HG02884 (cell line): ENCODE measurements around the gene FGFRL1.

ENCODE experiments used
- ATAC-seq: cut with Tn5 transposase; IDR thresholded peaks from one replicate; pipeline ENCODE4 v1.9.1; 2021; ENCODE audit warnings: mild to moderate bottlenecking, moderate library complexity; ENCODE audit not compliant: unreplicated experiment

Gene FGFRL1

DNA sequence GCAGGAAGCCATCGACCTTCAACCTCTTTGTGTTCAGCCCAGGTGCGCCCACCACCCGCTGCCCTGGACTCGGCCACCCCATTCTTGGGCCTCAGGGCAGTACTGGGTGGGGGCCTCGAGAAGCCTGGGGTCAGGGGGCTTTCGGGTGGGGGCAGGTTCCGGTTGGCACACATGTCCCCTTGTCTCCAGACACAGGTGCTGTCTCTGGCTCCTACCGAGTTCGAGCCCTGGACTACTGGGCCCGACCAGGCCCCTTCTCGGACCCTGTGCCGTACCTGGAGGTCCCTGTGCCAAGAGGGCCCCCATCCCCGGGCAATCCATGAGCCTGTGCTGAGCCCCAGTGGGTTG, 7.4 kb upstream of the FGFRL1 start:
- no peak for ATAC-seq

DNA sequence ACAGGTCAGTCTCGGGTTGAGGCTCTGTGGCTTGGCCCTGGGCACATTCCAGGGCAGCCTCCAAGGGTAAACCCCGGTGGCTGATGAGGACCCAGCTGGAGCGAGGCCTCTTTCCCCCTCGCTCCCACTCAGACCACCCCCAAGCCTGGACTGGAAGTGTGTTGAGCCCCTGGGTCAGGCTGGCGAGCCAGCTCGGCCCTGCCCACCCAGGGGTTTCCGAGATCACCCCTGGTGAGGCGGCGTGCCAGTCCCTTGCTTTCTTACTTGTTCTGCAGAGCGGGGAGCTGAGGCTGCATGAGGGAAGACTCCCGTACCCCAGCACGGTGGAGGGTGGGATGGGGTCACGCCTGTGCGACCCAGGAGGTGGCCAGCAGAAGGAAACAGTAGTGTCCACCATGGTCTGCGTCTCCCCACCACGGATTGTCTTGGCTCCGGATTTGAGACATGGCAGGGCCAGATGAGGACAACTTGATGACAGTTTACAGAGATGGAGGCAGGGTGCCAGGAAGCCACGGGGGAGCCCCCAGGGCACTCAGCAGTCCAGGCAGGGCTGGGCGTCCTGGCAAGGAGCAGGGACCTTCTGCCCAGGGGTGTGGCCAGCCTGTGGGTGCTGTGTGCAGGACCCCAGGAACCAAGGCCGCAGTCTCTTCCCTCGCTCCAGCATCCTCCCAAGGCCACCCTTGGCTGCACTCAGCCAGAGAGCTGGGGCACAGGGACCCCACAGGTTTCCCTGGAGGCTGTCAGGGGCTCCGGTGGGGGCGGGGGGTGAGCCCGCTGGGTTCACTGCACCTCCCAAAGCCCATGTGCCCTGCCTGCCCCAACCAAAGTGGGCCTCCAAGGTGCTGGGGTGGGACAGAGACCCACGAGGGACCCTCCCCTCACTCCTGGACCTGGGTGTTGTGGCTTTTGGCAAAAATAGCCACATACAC, 6.6 kb upstream of the FGFRL1 start:
- ATAC-seq: no peak

DNA sequence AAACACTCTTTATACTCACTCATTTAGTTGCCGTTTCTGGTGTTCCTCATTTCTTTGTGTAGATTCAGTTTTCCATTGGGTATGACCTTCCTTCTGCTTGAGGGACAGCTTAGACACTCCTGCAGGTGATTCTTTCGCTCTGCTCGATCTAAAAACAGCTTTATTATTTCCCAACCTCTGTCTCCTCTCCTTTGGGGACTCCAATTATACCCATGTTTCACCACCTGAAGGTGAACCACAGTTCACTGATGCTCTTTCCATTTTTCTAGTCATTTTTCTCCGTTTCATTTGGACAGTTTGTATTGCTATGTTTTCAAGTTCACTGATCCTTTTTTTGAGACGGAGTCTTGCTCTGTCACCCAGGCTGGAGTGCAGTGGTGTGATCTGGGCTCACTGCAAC, 4.6 kb upstream of the FGFRL1 start:
- no peak for ATAC-seq

DNA sequence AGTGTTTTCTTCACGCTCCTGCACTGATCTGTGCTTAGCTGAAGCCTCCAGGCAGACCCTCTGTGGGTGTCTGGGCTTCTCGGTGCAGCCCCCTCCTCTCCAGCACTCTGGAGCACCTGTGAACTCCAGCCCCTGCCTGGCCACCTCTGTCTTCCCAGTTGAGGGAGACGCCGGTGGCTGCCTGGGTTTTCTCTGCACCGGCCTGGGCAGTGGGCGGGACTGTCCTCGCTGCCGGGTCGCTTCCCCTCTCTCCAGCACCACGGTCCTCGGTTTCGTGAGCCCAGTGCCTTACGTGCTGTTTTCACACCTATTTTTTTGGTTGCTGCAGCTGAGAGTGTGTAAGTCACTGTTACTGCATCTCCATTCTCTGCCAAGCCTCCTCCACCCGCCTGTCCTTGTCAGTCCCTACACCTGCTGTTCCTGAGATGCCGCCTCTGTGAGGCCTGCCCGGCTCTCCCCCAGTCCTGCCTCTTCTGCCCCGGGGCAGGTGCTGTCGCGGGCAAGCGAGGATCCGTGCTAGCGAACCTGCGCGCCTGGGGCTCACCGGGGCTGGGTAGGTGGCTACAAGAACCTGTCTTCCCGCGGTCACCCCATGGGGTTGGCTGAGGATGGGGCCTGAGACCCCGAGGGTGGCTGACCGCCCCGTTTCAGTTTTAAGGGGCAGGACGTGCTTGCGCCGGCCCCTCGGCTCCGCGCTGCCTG, 2.4 kb upstream of the FGFRL1 start:
- ATAC-seq: no peak

DNA sequence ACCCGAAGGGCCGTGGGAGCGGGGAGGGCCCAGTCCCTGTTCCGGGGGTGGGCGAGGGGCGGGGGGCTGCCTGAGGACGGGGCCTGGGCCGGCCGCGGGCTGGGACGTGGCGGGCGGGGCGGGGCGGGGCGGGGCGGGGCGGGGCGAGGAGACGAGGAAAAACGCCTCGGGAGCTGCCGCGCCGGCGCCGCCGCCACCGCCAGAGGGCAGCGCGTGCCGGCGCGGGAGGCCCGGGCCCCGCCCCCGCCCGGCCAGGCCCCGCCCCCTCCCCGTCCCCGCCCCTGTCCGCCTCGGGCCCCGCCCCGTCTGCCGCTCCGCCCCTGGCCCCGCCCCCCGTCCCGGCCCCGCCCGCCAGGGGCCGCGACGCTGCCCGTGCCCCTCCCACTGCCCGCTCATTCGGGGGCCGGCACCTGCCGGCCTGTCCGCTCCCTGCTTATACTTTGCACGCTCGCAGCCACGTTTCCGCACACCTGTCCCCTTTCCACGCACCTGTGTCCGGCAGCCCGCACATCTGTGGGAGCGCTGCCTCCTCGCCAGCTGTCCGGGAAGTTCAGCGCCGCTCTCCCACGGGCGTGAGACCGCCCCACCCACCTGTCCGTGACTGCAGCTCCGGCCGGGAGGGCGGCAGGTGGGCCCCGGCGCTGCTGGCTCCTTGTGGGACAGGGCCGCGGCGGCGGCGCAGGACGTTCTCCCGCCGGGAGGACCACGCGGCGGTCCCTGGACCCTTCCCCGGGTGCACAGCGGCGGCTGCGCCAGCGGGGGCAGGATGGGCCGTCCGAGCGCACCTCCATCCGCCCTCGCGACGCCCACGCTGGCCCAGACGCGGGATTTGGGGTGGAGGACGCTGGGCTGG, 1.7 kb upstream of the FGFRL1 start:
- no peak for ATAC-seq

DNA sequence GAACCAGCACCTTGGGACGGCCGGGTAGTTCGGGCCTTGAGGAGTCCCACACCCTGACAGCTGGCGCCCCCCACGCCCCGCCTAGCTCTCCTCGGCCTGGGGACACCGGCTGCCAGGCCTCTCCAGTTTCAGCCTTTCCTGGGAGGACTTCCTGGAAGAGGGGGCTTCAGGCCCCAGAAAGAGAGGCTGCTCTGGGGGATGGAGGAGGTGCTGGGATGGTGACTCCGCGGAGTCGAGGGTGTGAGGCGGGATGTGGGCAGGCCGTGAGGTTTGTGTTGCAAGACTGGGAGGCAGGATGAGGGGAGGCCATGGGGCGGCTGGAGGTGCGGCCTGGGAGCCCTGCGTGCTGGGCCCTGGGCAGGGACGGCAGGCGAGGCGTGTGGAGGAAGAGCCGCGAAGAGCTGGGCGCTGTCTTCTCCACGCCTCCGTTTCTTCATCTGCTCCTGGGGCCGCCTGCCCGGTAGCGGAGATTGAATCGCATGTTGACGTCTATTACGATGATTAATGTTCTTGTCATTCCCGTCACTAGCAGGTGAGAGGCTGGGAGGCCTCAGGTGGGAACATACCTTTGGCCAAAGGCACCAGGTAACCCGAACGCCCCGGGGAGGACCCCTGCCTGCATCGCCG, 918 bp upstream of the FGFRL1 start:
- ATAC-seq: no peak

DNA sequence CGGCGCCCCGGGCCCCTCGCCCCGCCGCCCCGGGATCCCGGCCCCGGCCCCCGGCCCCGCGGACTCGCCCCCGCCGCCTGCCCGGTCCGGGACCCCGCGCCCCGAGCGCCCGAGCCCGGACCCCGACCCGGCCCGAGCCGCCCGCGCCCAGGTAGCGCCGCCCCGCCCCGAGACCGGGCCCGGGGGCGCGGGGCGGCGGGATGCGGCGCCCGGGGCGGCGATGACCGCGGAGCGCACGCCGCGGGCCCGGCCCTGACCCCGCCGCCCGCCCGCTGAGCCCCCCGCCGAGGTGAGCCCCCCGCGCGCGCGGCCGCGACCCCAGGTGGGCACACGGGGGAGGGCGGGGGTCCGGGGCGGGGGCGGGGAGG, 224 bp downstream of the FGFRL1 start:
- no peak for ATAC-seq

DNA sequence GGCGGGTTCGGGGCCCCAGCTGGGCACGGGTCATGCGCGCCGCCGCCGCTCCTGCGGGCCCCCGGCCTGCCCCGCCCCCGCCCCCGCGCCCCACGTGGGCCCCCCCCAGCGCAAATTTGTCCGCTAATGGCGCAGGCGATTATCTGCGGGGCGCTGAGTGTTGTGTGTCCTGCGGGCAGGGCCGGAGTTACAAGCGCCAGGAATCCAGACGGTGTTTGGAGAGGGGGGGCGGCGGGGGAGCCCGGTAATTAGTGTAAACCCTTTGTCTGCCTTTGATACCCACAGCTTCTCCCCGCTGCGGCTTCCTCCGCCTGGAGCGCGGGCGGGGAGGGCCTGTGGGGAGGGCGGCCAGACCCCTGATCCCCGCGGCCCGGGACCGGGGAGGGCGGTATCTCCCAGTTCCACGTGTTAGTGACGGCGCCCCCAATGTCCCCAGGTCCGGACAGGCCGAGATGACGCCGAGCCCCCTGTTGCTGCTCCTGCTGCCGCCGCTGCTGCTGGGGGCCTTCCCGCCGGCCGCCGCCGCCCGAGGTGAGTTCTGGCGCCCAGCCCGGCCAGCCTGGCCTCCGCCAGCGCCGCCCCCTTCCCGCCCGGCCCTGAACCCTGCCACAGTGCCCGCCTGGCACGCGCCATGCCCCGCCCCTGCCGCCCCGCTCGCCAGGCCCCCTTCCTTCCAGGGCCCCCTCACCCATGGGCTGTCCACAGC, 761 bp downstream of the FGFRL1 start:
- no peak for ATAC-seq

DNA sequence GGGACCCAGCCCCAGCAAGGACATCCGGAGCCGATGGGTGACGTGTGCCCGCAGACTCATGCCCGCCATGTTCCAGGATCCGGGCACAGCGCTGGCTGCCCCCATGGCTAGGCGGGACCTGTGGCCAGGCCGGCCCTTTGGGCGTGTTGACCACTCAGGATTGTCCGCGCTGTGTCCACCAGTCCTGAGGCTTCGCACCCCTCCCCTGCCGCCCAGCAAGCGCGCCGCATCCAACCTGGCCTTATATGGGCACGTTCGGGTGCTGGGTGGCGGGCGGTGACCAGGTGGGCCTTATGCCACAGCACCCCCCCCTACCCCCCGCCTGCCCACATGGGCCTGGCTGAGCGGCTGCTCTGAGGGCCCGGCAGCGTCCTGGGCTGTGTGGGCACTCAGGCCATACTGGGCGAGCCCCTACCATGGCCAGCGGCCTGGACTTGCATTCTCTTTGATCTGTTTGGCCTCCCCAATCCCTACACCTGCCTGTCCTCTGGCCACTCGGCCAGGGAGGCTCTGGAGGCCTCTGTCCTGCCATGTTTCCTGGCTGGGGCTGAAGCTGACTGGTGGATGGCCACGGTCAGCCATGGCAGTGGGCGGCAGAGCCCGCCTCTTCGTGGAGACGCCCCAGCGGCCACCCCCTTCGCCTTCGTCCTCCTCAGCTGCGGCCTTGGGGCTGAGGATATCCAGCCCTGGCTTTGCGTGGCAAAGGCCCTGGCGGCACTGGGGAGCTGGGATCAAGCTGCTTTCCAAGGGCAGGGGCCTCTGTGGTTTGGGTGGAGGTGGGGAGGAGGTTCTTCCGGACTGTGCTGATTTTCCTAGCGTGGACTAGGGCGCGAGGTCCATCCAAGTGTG, 2.0 kb downstream of the FGFRL1 start:
- no peak for ATAC-seq

DNA sequence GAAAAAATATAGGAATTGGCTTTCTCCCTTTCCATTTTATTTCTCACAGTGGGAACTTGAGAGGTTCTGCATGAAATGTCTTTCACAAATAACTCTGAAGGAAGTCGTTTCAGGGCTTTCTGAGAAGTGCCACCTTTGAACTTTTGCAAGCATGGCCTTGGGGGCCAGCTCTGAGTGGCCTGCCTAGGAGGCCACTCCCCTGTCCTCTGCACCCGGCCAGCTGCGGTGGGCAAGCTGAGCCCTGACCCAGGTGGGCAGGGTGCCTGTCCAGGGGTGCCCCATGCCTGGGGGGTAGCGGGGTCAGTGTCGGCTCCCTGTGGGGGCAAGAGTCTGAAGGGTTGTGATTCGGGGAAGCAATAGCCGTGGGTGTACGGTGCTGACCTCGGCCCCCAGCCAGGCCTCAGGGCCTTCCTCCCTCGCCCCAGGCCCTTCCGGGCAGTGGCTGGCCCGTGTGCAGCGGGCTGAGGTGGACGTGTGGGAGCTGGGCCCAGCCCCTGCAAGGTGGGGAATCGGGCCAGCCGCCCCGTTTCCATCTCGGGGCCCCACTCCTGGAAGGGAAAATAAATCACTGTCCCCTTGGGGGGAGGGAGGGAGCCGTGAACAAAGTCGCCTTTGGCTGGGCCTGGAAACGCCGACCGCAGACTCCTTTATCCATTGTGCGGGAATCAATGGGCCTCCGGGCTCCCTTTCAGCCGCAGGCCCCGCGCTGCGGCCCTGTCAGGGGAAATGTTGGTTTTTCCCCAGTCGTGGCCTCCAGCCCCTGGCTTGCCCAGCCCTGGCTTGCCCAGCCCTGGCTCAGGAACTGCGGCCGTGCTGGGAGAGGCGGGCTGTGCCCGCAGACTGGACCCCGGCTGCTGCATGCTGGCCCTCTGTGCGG, 3.1 kb downstream of the FGFRL1 start:
- no peak for ATAC-seq

DNA sequence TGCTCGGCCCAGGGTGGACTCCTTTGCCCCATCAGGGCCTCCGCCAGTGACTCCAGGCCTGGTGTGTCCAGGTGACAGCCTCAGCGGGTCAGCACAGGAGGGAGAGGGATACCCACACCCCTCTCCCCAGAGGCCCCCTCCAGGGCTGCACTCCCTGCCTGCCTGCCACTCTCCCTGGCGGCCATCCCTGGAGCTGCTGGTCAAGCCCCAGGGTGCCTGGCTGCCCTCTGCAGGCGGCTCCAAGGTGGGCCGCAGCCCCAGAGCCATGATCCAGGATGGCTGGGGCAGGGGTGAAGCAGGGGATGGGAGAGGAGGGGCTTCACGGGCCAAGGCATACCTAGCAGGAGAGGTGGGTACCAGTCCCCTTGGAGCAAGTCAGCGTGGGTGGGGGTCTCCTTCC, 3.8 kb downstream of the FGFRL1 start:
- ATAC-seq: no peak

DNA sequence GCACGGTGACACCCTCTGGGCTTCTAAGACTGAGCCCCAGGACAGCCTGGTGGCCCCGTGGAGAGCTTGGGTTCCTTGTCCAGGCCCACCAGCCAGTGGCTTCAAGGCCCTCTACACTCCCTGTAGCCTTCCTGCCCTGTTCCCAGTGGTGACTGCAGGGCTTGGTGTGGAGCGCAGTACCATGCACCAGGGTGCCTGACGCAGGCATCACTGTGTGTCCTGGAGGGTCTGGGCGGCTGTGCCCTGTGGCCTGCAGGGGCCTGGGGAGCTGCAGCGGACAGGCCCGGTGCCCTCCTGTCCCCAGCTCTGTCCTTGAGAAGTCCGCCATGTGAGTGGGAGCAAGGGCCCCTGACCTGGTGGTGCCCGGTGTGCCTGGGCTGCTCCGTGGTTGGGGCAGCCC, 4.3 kb downstream of the FGFRL1 start:
- no peak for ATAC-seq

DNA sequence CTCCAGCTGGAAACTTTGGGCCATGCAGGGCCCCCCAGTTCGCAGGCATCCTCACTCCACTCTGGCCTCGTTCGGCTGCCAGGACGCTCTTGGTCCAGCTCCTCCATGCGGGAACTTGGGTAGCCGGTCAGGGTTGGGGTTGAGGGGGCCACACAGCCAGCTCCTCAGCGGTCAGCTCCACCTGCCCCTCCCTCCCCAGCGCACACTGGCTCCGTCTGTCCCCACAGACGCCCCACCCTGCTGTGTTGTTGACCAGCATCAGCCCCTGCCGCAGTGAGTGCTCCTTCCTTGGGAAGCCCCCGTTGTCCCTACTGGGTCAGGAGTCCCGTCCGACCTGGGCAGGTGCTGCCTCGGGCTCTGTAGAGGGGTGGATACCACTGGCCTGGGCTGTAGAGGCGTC, 5.8 kb downstream of the FGFRL1 start:
- ATAC-seq: no peak

DNA sequence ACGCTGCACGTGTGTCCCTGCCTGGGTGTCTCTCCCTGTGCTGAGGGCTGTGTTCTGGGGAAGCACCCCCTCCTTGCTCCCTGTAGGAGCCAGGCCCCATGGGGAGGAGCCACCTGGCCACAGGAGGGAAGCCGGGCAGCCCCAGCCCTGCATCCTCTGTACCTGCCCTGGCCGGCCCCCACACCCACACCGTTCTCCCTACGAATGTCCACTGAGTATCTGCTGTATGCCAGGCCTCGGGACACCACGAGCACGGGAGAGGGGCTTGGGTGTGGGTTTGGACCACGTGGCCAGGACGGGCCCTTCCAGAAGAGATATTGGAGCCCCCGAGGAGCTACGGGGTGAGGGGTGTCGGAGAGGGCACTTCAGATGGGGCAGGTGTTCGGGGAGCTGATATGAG, 6.3 kb downstream of the FGFRL1 start:
- ATAC-seq: no peak

DNA sequence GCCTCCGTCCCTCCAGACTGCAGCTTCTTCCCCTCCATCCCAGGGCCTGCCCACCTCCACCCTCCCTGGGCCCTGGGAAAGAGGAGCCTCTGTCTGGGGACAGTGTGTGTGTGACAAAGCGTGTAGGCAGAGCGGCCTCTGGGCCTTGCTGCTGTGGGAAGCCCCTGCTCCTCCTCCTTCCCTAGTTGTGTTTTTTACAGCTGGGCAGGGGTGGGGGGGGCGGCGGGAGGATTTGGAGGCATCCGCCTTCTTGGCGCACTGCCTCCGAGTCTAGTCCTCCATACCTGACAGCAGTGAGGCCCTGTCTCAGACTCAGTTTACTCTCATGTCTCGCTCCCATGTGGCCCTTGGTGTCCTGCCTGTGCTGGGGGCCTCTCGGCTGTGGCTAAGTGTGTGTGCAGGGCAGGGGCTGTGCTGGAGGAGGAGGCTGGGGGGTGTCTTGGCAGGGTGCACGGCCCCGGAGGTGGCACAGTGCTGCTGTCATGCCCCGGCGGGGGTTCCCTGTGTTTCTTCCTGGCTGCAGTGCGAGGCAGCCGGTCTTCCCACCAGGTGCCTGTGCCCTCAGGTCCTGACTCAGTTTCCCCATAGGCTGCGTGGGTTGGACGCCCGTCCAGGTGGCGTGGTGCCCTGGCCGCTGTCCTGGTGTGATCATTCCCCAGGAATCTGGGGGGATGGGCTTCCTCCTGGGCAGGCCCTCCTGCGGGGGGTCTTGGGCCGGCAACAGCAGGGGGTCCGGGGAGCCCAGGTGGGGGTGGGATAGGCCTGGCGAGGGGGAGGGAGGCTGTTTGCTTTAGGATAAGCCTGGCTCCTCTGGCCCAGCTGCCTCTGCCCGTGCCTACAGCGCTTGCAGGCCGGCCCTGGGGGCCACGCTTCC, 7.0 kb downstream of the FGFRL1 start:
- ATAC-seq: no peak

DNA sequence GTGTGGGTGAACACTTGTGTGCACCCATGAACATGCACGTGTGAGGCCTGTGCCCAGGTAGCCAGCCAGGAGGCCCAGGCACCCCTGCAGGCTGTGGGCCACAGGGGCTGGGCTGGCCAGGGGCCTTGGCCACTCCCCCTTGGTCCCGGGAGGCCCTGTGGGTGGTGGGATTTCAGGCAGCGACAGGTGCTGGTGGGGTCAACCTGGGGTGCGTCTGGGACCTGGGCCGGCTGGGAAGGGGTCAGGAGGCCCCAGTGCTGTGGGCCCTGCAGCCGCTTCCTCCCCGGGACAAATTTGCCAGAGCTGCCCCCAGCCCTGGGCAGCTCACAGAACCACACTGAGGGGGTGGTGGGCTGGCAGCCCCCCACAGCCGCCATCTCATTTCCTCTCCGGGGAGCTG, 7.9 kb downstream of the FGFRL1 start:
- ATAC-seq: no peak

DNA sequence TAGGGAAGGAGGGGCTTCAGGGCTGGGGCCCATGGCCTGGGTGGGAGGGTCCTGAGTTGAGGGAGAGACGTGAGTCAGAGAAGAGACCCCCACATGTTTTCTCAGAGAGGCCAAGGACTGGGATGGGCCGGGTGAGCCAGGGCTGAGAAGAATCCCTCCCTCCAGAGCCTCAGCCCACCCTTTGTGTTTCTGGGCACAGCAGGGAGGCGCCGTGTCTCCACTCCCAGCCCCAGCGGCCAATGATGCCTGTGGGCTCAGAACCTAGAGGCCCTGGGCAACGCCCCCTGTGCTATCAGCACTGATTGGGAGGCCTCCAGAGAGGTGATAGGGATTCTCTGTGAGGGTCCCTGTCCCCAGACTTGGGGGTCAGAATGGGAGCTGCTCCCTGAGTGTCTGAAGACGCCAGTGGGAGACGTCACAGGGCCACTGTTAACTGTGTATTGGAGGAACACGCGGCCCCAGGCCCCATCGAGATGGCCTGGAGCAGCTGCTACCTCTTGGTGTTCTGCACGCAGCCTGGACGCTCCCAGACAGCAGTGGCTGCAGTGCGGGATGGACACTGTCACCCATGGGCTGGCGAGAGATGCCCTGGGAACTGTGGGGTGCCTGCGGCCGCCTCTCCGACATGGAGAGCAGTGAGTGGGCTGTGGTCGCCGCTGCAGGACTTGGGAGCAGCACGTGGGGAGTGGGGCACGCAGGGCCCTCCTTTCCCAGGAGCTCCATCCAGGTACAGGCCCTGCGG, 8.5 kb downstream of the FGFRL1 start:
- ATAC-seq: no peak
